ENCODE measurements around the gene GBP7.

GRCh38 chr1:89104147-89104546 is 71.7 kb downstream of the GBP7 start:
- no peak for TF ChIP-seq CTCF (IDR thresholded peaks at IDR 0.05)
- TF ChIP-seq POLR2A (IDR thresholded peaks at IDR 0.05) = no peak

All from transverse colon (tissue), 3 donors.